IMR-90 (cell line): ENCODE measurements around the gene RIOK2. TPM values are rescaled to one million over a fixed set of nuclear protein-coding genes. Genes with fewer than 3 reads are reported as not detected.

ENCODE experiments used
- ATAC-seq: fragments of 200-7000 bp; cut with Tn5 transposase; 2 replicates; pipeline ENCODE4 v1.9.1; 2020; ENCODE audit warnings: low read depth, mild to moderate bottlenecking, moderate library complexity
- BruUV-seq: library from RNA; stranded (reverse); fragments of 400-500 nt; replicated peaks from 2 replicates; lab custom pipeline; 2021; lab: Mats Ljungman, UMichigan
- CTCF ChIA-PET: fragments of 300-600 bp; formaldehyde crosslinking; extraction: SDS; loops from one replicate; lab custom pipeline; 2021; ENCODE audit warnings: antibody characterized with exemption; lab: Yijun Ruan, JAX
- POLR2A ChIA-PET: fragments of 300-600 bp; sonication (Branson Sonifier 250); formaldehyde crosslinking; loops from one replicate; lab custom pipeline; 2022; ENCODE audit warnings: antibody characterized with exemption; ENCODE audit not compliant: unreplicated experiment; lab: Charles Lee
- DNase-seq: peaks from one replicate; pipeline ENCODE4 v3.0.0; 2013
- H2AFZ ChIP-seq: replicated peaks from 2 replicates; pipeline ENCODE3; 2013; ENCODE audit warnings: low read length, mild to moderate bottlenecking; ENCODE audit not compliant: poor library complexity
- H2AK5ac ChIP-seq: 2 replicates; pipeline ENCODE4 v1.6.1; 2013; ENCODE audit warnings: low read depth, low read length, inconsistent platforms
- H2AK9ac ChIP-seq: replicated peaks from 2 replicates; pipeline ENCODE3; 2013; ENCODE audit warnings: mild to moderate bottlenecking, low read depth, low read length, moderate library complexity; ENCODE audit not compliant: poor library complexity
- H2BK120ac ChIP-seq: 2 replicates; pipeline ENCODE4 v1.6.1; 2013; ENCODE audit warnings: low read depth, low read length, inconsistent platforms
- H2BK15ac ChIP-seq: 3 replicates; pipeline ENCODE4 v1.6.1; 2013; ENCODE audit warnings: low read depth, low read length, inconsistent platforms
- H2BK20ac ChIP-seq: 2 replicates; pipeline ENCODE4 v1.6.1; 2013; ENCODE audit warnings: low read depth, mild to moderate bottlenecking, inconsistent platforms, low read length, moderate library complexity
- H2BK5ac ChIP-seq: 2 replicates; pipeline ENCODE4 v1.6.1; 2013; ENCODE audit warnings: mild to moderate bottlenecking, low read depth, low read length, inconsistent platforms; ENCODE audit not compliant: poor library complexity, severe bottlenecking
- H3K14ac ChIP-seq: replicated peaks from 2 replicates; pipeline ENCODE4 v1.6.1; 2013; ENCODE audit warnings: low read depth, low read length, inconsistent platforms
- H3K18ac ChIP-seq: 2 replicates; pipeline ENCODE4 v1.6.1; 2013; ENCODE audit warnings: low read depth, low read length, control low read depth
- H3K23ac ChIP-seq: 2 replicates; pipeline ENCODE4 v1.6.1; 2013; ENCODE audit warnings: low read depth, low read length, inconsistent platforms
- H3K27ac ChIP-seq: 2 replicates; pipeline ENCODE4 v1.5.1; 2013; ENCODE audit warnings: mild to moderate bottlenecking, control low read depth, low read length; ENCODE audit not compliant: insufficient read depth
- H3K27me3 ChIP-seq: 2 replicates; pipeline ENCODE4 v1.6.1; 2013; ENCODE audit warnings: low read length; ENCODE audit not compliant: control insufficient read depth, insufficient read depth
- H3K36me3 ChIP-seq: 2 replicates; pipeline ENCODE4 v1.6.1; 2013; ENCODE audit warnings: low read length, mixed read lengths; ENCODE audit not compliant: control insufficient read depth, insufficient read depth
- H3K4ac ChIP-seq: 2 replicates; pipeline ENCODE4 v1.6.1; 2013; ENCODE audit warnings: low read depth, low read length, inconsistent platforms
- H3K4me1 ChIP-seq: 2 replicates; pipeline ENCODE4 v1.6.1; 2013; ENCODE audit warnings: low read length, mixed read lengths; ENCODE audit not compliant: control insufficient read depth, insufficient read depth
- H3K4me2 ChIP-seq: 2 replicates; pipeline ENCODE4 v1.6.1; 2013; ENCODE audit warnings: low read depth, mild to moderate bottlenecking, control low read depth, low read length, moderate library complexity
- H3K4me3 ChIP-seq: 2 replicates; pipeline ENCODE4 v1.5.1; 2013; ENCODE audit warnings: low read depth, mild to moderate bottlenecking, control low read depth, low read length, moderate library complexity; ENCODE audit not compliant: insufficient read depth
- H3K56ac ChIP-seq: 2 replicates; pipeline ENCODE4 v1.6.1; 2013; ENCODE audit warnings: low read length, inconsistent platforms; ENCODE audit not compliant: insufficient read depth; ENCODE audit errors: extremely low read depth
- H3K79me1 ChIP-seq, 2 experiments: 2 replicates each; pipeline ENCODE4 v1.6.1; 2013; ENCODE audit warnings: low read length in 2 of 2, inconsistent platforms in 1 of 2, low read depth in 1 of 2
- H3K9ac ChIP-seq: 2 replicates; pipeline ENCODE4 v1.6.1; 2013; ENCODE audit warnings: low read depth, low read length, control low read depth
- H3K9me1 ChIP-seq: 2 replicates; pipeline ENCODE4 v1.6.1; 2013; ENCODE audit warnings: low read length, inconsistent platforms; ENCODE audit not compliant: insufficient read depth
- H3K9me3 ChIP-seq: 2 replicates; pipeline ENCODE4 v1.6.1; 2013; ENCODE audit warnings: low read length; ENCODE audit not compliant: control insufficient read depth, insufficient read depth
- H4K20me1 ChIP-seq: 2 replicates; pipeline ENCODE4 v1.6.1; 2013; ENCODE audit warnings: low read length, inconsistent platforms; ENCODE audit not compliant: insufficient read depth
- H4K5ac ChIP-seq: 2 replicates; pipeline ENCODE4 v1.6.1; 2013; ENCODE audit warnings: mild to moderate bottlenecking, low read depth, low read length, control low read depth
- H4K8ac ChIP-seq, 2 experiments: 2 replicates each; pipeline ENCODE4 v1.6.1; 2013; ENCODE audit warnings: low read depth in 2 of 2, low read length in 2 of 2, control low read depth in 1 of 2, inconsistent platforms in 1 of 2
- H4K91ac ChIP-seq: 2 replicates; pipeline ENCODE4 v1.6.1; 2013; ENCODE audit warnings: low read depth, low read length, inconsistent platforms; ENCODE audit not compliant: insufficient read depth
- CEBPB ChIP-seq: IDR thresholded peaks from 2 replicates; pipeline ENCODE4 v1.6.1; 2012; ENCODE audit warnings: low read depth, low read length, improper control_type of control experiment
- MAFK ChIP-seq: IDR thresholded peaks from 2 replicates; pipeline ENCODE4 v1.6.1; 2012; ENCODE audit warnings: low read depth, low read length, improper control_type of control experiment
- MAZ ChIP-seq: IDR thresholded peaks from 2 replicates; pipeline ENCODE4 v1.6.1; 2012; ENCODE audit warnings: low read depth, mild to moderate bottlenecking, low read length, improper control_type of control experiment, moderate library complexity, borderline replicate concordance
- POLR2A ChIP-seq: IDR thresholded peaks from 2 replicates; pipeline ENCODE4 v1.6.1; 2012; ENCODE audit warnings: mild to moderate bottlenecking, low read depth, low read length
- RCOR1 ChIP-seq: IDR thresholded peaks from 2 replicates; pipeline ENCODE4 v1.6.1; 2012; ENCODE audit warnings: mild to moderate bottlenecking, low read length, improper control_type of control experiment; ENCODE audit not compliant: insufficient replicate concordance
- SMC3 ChIP-seq: fragments of 150-350 bp; IDR thresholded peaks from 2 replicates; pipeline ENCODE4 v1.6.1; 2016; ENCODE audit warnings: low read depth, mild to moderate bottlenecking, antibody characterized with exemption, low read length, moderate library complexity
- WGBS, 2 experiments: methylation state at CpG; one replicate each; pipeline versions ENCODE4 v1.1.5 to v1.1.7; 2013; ENCODE audit warnings: missing lambda C conversion rate in 2 of 2; ENCODE audit not compliant: insufficient read length in 1 of 2; ENCODE audit errors: extremely low coverage in 2 of 2; 5-methylcytosine and 5-hydroxymethylcytosine counted together
- dilution Hi-C: fragments of 300-500 bp; cut with HindIII; formaldehyde crosslinking; loops from one replicate; pipeline ENCODE4 v1.14.3; 2018; ENCODE audit warnings: low sequenced_read_pairs; ENCODE audit not compliant: unreplicated experiment
- in situ Hi-C: fragments of 300-500 bp; cut with MboI; formaldehyde crosslinking; loops from 3 replicates; pipeline ENCODE4 v1.14.3; 2019; ENCODE audit warnings: low sequenced_read_pairs, inconsistent platforms, mixed read lengths
- intact Hi-C: fragments of 100-400 bp; cut with micrococcal nuclease; formaldehyde crosslinking; loops from 2 replicates; pipeline ENCODE4 v1.10.0; 2022
- polyA plus RNA-seq, 3 experiments: library from polyadenylated mRNA; depleted of rRNA; stranded (reverse); fragments of >200 nt; gene quantifications; 2 replicates each; pipeline ENCODE4 v1.2.3, GENCODE V29; 2012; ENCODE audit warnings: low replicate concordance in 1 of 3
- total RNA-seq: library from RNA; depleted of rRNA; stranded (reverse); fragments of >200 nt; gene quantifications from 2 replicates; pipeline ENCODE4 v1.2.3, GENCODE V29; 2012
- TF ChIP-seq, protein P1 (sequence below): fragments of 150-350 bp; IDR thresholded peaks from 2 replicates; pipeline ENCODE4 v1.6.1; 2016; ENCODE audit warnings: low read depth, mild to moderate bottlenecking, low read length, moderate library complexity, borderline replicate concordance
- TF ChIP-seq, protein P2 (sequence below): fragments of 150-350 bp; IDR thresholded peaks from 2 replicates; pipeline ENCODE4 v1.6.1; 2017; ENCODE audit warnings: mild to moderate bottlenecking, antibody characterized with exemption, low read length, low read depth

The RIOK2 gene
- total and polyA plus RNA-seq, 2 of the 4 experiments (the other 2 are of a cell fraction), result 10.7 to 17.7 TPM

GRCh38 chr5:97148288-97148687 lies 34.8 kb downstream of the RIOK2 start:
- H3K18ac ChIP-seq, result no peak overlapping the region
- H4K20me1 ChIP-seq, result no peaks in the 10 kb centered on the region
- dilution Hi-C loops (no loop called here), intact Hi-C loops (no loop called here), in situ Hi-C loops (no loop called here)
- no peaks in the 10 kb centered on the region for H3K4me1 ChIP-seq
- H2BK15ac ChIP-seq, result no peak overlapping the region
- H2BK5ac ChIP-seq, result no peak overlapping the region
- no peak overlapping the region for H4K8ac ChIP-seq
- no peak overlapping the region for H3K23ac ChIP-seq
- no peak overlapping the region for H3K27ac ChIP-seq
- POLR2A ChIA-PET, result interaction anchor here (0.6 kb wide), 1 partner anchor 269 kb away, joined by 4 read pairs; no protein-coding TSS in a partner anchor
- no peak overlapping the region for H4K5ac ChIP-seq
- no peak overlapping the region for H3K4me2 ChIP-seq
- no peak overlapping the region for H3K4me3 ChIP-seq
- H3K4ac ChIP-seq, result no peak overlapping the region
- H3K14ac ChIP-seq, result no peak overlapping the region
- H2BK120ac ChIP-seq, result no peak overlapping the region
- TF ChIP-seq POLR2A, result no peak
- TF ChIP-seq CEBPB, result no peak
- TF ChIP-seq SMC3, result no peak
- TF ChIP-seq, protein P1, sequence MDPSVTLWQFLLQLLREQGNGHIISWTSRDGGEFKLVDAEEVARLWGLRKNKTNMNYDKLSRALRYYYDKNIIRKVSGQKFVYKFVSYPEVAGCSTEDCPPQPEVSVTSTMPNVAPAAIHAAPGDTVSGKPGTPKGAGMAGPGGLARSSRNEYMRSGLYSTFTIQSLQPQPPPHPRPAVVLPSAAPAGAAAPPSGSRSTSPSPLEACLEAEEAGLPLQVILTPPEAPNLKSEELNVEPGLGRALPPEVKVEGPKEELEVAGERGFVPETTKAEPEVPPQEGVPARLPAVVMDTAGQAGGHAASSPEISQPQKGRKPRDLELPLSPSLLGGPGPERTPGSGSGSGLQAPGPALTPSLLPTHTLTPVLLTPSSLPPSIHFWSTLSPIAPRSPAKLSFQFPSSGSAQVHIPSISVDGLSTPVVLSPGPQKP, result no peak
- no peak for TF ChIP-seq RCOR1
- no peak for TF ChIP-seq MAZ
- TF ChIP-seq, protein P2, sequence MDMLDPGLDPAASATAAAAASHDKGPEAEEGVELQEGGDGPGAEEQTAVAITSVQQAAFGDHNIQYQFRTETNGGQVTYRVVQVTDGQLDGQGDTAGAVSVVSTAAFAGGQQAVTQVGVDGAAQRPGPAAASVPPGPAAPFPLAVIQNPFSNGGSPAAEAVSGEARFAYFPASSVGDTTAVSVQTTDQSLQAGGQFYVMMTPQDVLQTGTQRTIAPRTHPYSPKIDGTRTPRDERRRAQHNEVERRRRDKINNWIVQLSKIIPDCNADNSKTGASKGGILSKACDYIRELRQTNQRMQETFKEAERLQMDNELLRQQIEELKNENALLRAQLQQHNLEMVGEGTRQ, result no peak
- TF ChIP-seq MAFK, result no peak
- no peak for DNase-seq
- no peak overlapping the region for H2AK5ac ChIP-seq
- peaks cover 5% of the 10 kb centered on the region; the same call in 1 of the 2 replicates for H3K27me3 ChIP-seq
- H3K56ac ChIP-seq, result no peak overlapping the region
- no peaks in the 10 kb centered on the region for H3K9me3 ChIP-seq
- H4K91ac ChIP-seq, result no peak overlapping the region
- H2AFZ ChIP-seq, result no peak overlapping the region
- WGBS, 2 experiments, result 30% methylated on average over 2 of the region's 3 CpGs; no CpG with 5 or more reads in 1 of the 2 experiments
- BruUV-seq, result no TSS peak
- H2AK9ac ChIP-seq, result no peak overlapping the region
- no peak overlapping the region for H3K9ac ChIP-seq
- H3K36me3 ChIP-seq, result no peaks in the 10 kb centered on the region
- no peaks in the 10 kb centered on the region for H3K79me1 ChIP-seq
- H2BK20ac ChIP-seq, result no peak overlapping the region
- CTCF ChIA-PET, result interaction anchor here (1.1 to 1.4 kb wide), 2 partner anchors 279 to 280 kb away, joined by 3 to 4 read pairs; no protein-coding TSS in a partner anchor
- no peak for ATAC-seq
- H3K9me1 ChIP-seq, result no peaks in the 10 kb centered on the region
